Esophagus muscularis mucosa (tissue), 3 donors: Measurements from ENCODE around the gene OSBPL9.

ENCODE experiments used
- POLR2A ChIP-seq: fragments of 450-650 bp; IDR thresholded peaks from one replicate; pipeline ENCODE4 v1.6.1; 2017; ENCODE audit warnings: antibody characterized with exemption, moderate library complexity, mild to moderate bottlenecking, low read depth
- POLR2AphosphoS5 ChIP-seq, 2 donors: sonication (generic); formaldehyde crosslinking; IDR thresholded peaks; one replicate each; pipeline ENCODE4 v1.6.1; 2017; ENCODE audit warnings: antibody characterized with exemption in 2 of 2
- TF ChIP-seq, protein P1 (sequence below), 3 experiments: fragments of 200-600 bp in 2 of 3; fragments of 450-650 bp in 1 of 3; sonication (generic) in 2 of 3; IDR thresholded peaks; one replicate each; pipeline ENCODE4 v1.5.1; 2017 to 2019; ENCODE audit warnings: antibody characterized with exemption in 3 of 3, mild to moderate bottlenecking in 2 of 3, moderate library complexity in 1 of 3

DNA sequence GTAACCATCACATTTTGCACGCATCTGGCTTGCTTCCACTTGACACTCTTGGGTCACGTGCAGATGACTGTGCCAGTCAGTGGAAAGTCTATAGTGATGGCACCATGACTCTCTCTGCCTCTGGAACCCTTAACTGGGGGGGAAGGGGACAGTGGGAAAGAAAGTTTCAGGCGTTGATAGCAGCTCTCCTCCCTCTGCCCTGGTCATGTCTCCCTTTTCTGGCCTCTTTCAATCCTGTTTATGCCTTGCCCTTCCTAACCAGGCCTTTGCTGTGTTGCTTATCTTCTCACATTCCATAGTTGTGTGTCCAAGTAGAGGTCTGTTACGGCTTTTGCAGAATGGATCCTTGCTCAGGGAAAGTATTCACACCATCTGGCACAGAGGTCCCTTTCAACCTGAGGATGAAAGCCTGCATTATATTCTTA, 168.1 kb downstream of the OSBPL9 start:
- TF ChIP-seq POLR2A (no peak), POLR2AphosphoS5 (IDR thresholded peaks at IDR 0.05) (no peak)
- TF ChIP-seq, protein P1, sequence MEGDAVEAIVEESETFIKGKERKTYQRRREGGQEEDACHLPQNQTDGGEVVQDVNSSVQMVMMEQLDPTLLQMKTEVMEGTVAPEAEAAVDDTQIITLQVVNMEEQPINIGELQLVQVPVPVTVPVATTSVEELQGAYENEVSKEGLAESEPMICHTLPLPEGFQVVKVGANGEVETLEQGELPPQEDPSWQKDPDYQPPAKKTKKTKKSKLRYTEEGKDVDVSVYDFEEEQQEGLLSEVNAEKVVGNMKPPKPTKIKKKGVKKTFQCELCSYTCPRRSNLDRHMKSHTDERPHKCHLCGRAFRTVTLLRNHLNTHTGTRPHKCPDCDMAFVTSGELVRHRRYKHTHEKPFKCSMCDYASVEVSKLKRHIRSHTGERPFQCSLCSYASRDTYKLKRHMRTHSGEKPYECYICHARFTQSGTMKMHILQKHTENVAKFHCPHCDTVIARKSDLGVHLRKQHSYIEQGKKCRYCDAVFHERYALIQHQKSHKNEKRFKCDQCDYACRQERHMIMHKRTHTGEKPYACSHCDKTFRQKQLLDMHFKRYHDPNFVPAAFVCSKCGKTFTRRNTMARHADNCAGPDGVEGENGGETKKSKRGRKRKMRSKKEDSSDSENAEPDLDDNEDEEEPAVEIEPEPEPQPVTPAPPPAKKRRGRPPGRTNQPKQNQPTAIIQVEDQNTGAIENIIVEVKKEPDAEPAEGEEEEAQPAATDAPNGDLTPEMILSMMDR (IDR thresholded peaks at IDR 0.05): no peak
